Endothelial cell of umbilical vein (primary cell): ENCODE results near the gene RPL13.

Source experiments
- EZH2 ChIP-seq: IDR thresholded peaks from 2 replicates; pipeline ENCODE4 v1.6.1; 2012; ENCODE audit warnings: borderline replicate concordance, low read depth, mild to moderate bottlenecking, moderate library complexity, low read length, inconsistent platforms; ENCODE audit not compliant: severe bottlenecking
- POLR2A ChIP-seq: IDR thresholded peaks from 2 replicates; pipeline ENCODE4 v1.6.1; 2012; ENCODE audit warnings: low read depth, mild to moderate bottlenecking, control low read depth, low read length

- TF ChIP-seq EZH2 (no peak), POLR2A (no peak)
Observed at GRCh38 chr16:89613231-89613953, 52.9 kb downstream of the RPL13 start, which contains the start of gene DPEP1.
